ENCODE results near the gene ATP8A2. TPM values are rescaled to one million over a fixed set of nuclear protein-coding genes. Genes with fewer than 3 reads are reported as not detected.

ATP8A2 gene
- total RNA-seq, 4 donors from 2014 or later, result 0.29 to 0.65 (median 0.46) TPM

GRCh38 chr13:26020891-26021290 lies 649.1 kb downstream of the ATP8A2 start:
- TF ChIP-seq POLR2A (IDR thresholded peaks at IDR 0.05; ENCODE audit: low read depth) (no peak), POLR2AphosphoS5 (IDR thresholded peaks at IDR 0.05) (no peak), EP300 (IDR thresholded peaks at IDR 0.05) (no peak)
- TF ChIP-seq, protein P1, sequence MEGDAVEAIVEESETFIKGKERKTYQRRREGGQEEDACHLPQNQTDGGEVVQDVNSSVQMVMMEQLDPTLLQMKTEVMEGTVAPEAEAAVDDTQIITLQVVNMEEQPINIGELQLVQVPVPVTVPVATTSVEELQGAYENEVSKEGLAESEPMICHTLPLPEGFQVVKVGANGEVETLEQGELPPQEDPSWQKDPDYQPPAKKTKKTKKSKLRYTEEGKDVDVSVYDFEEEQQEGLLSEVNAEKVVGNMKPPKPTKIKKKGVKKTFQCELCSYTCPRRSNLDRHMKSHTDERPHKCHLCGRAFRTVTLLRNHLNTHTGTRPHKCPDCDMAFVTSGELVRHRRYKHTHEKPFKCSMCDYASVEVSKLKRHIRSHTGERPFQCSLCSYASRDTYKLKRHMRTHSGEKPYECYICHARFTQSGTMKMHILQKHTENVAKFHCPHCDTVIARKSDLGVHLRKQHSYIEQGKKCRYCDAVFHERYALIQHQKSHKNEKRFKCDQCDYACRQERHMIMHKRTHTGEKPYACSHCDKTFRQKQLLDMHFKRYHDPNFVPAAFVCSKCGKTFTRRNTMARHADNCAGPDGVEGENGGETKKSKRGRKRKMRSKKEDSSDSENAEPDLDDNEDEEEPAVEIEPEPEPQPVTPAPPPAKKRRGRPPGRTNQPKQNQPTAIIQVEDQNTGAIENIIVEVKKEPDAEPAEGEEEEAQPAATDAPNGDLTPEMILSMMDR (IDR thresholded peaks at IDR 0.05), result no peak
- Histone ChIP-seq H3K27ac (replicated peaks in 1 of 4) (no peak overlapping the region), H3K27me3 (peaks cover 0 to 5% (median 0%) of the 10 kb centered on the region in 4 donors), H3K36me3 (no peaks in the 10 kb centered on the region), H3K9me3 (no peaks in the 10 kb centered on the region), H3K4me1 (peaks cover 0 to 12% (median 7%) of the 10 kb centered on the region in 4 donors), H3K4me3 (no peak overlapping the region)
- no peak for DNase-seq (ENCODE audit: extremely low spot score)
- intact Hi-C loops (cut with DNase I), result no loop called here
- 86% methylated on average over 7 of the region's 7 CpGs for WGBS

- no peaks in the 10 kb centered on the region for H3K36me3 ChIP-seq
- WGBS, result 80% methylated on average over 2 of the region's 2 CpGs
- H3K4me3 ChIP-seq, result no peak overlapping the region
- H3K27ac ChIP-seq (replicated peaks in 1 of 4), result no peak overlapping the region
- no peak for DNase-seq (ENCODE audit: extremely low spot score)
- peaks cover 0 to 12% (median 7%) of the 10 kb centered on the region in 4 donors for H3K4me1 ChIP-seq
- TF ChIP-seq POLR2A (IDR thresholded peaks at IDR 0.05; ENCODE audit: low read depth), result no peak
- TF ChIP-seq POLR2AphosphoS5 (IDR thresholded peaks at IDR 0.05), result no peak
- no peak for TF ChIP-seq EP300 (IDR thresholded peaks at IDR 0.05)
- TF ChIP-seq, protein P1 (IDR thresholded peaks at IDR 0.05), result no peak
- no peaks in the 10 kb centered on the region for H3K9me3 ChIP-seq
- H3K27me3 ChIP-seq, result peaks cover 0 to 5% (median 0%) of the 10 kb centered on the region in 4 donors
- intact Hi-C loops (cut with DNase I), result no loop called here
These were observed 649.7 kb downstream of the ATP8A2 start for GRCh38 chr13:26021516-26021915.

- intact Hi-C loops (cut with DNase I), result no loop called here
- Histone ChIP-seq H3K27me3 (peaks cover 0 to 5% (median 0%) of the 10 kb centered on the region in 4 donors), H3K4me3 (no peak overlapping the region), H3K9me3 (no peaks in the 10 kb centered on the region), H3K36me3 (no peaks in the 10 kb centered on the region), H3K27ac (replicated peaks in 1 of 4) (no peak overlapping the region), H3K4me1 (peaks cover 0 to 12% (median 7%) of the 10 kb centered on the region in 4 donors)
- TF ChIP-seq, protein P1 (IDR thresholded peaks at IDR 0.05), result no peak
- TF ChIP-seq EP300 (IDR thresholded peaks at IDR 0.05) (no peak), POLR2AphosphoS5 (IDR thresholded peaks at IDR 0.05) (no peak), POLR2A (IDR thresholded peaks at IDR 0.05; ENCODE audit: low read depth) (no peak)
- no peak for DNase-seq (ENCODE audit: extremely low spot score)
- WGBS, result 85% methylated on average over 3 of the region's 3 CpGs
These were observed 650.2 kb downstream of the ATP8A2 start for GRCh38 chr13:26021956-26022355.

- 76% methylated on average over 8 of the region's 13 CpGs for WGBS
- Histone ChIP-seq H3K4me1 (peaks cover 0 to 12% (median 4%) of the 10 kb centered on the region in 4 donors), H3K4me3 (no peak overlapping the region), H3K27ac (replicated peaks in 1 of 4) (no peak overlapping the region), H3K9me3 (no peaks in the 10 kb centered on the region), H3K27me3 (peaks cover 0 to 5% (median 0%) of the 10 kb centered on the region in 4 donors), H3K36me3 (no peaks in the 10 kb centered on the region)
- intact Hi-C loops (cut with DNase I), result no loop called here
- no peak for DNase-seq (ENCODE audit: extremely low spot score)
- no peak for TF ChIP-seq POLR2A (IDR thresholded peaks at IDR 0.05; ENCODE audit: low read depth)
- no peak for TF ChIP-seq POLR2AphosphoS5 (IDR thresholded peaks at IDR 0.05)
- TF ChIP-seq, protein P1 (IDR thresholded peaks at IDR 0.05), result no peak
- TF ChIP-seq EP300 (IDR thresholded peaks at IDR 0.05), result no peak
These were observed 650.9 kb downstream of the ATP8A2 start for GRCh38 chr13:26022538-26023292.
